ENCODE measurements around the gene C19orf47. TPM values are rescaled to one million over a fixed set of nuclear protein-coding genes. Genes with fewer than 3 reads are reported as not detected.

Gene C19orf47
- total and polyA plus RNA-seq, 2 donors (not counting 3 experiments of a cell fraction or from before 2014, with no cell fraction given): 16.4 to 27.0 TPM

- no peak for FAIRE-seq
- peaks cover 0 to 11% of the 10 kb centered on the region in 2 experiments for H3K36me3 ChIP-seq (ENCODE audit: control insufficient read depth in 2 of 2, extremely low read depth in 1 of 2, insufficient read depth in 2 of 2, low read length in 2 of 2)
- intact Hi-C loops (cut with micrococcal nuclease) (loop anchor here (5.0 kb wide), 1 partner anchor 33 kb away; no protein-coding TSS in a partner anchor), dilution Hi-C loops (cut with MboI; ENCODE audit: extremely low pct_ligation_motif_present, low sequenced_read_pairs) (no loop called here)
- peaks cover 3% of the 10 kb centered on the region for H3K4me1 ChIP-seq (ENCODE audit: control insufficient read depth, extremely low read depth, insufficient read depth, low read length)
- no peak for DNase-seq (ENCODE audit: low read depth, low spot score)
- TF ChIP-seq FOS (IDR thresholded peaks at IDR 0.05; ENCODE audit: borderline replicate concordance, insufficient read depth, low read length) (no peak), EZH2 (IDR thresholded peaks at IDR 0.05; ENCODE audit: borderline replicate concordance, low read depth, low read length, severe bottlenecking) (no peak), CTCF (IDR thresholded peaks at IDR 0.05; ENCODE audit: extremely low read depth in 1 of 2, insufficient read depth in 1 of 2, low read depth in 1 of 2, low read length in 2 of 2) (no peak), GATA2 (IDR thresholded peaks at IDR 0.05; ENCODE audit: insufficient read depth, insufficient read length, low read depth, low read length) (no peak), POLR2A (IDR thresholded peaks at IDR 0.05; ENCODE audit: low read depth, low read length) (no peak), MAX (IDR thresholded peaks at IDR 0.05; ENCODE audit: insufficient read depth, insufficient read length) (no peak), JUN (IDR thresholded peaks at IDR 0.05; ENCODE audit: borderline replicate concordance, insufficient read depth, insufficient read length, low read depth) (no peak), POLR2AphosphoS5 (IDR thresholded peaks at IDR 0.05; ENCODE audit: insufficient read depth, low read depth, low read length) (no peak), MYC (IDR thresholded peaks at IDR 0.05; ENCODE audit: low read depth, low read length) (no peak)
- no peaks in the 10 kb centered on the region for H4K20me1 ChIP-seq (replicated peaks; ENCODE audit: control insufficient read depth, extremely low read depth, insufficient read depth, low read length)
- no peak overlapping the region for H3K27ac ChIP-seq (ENCODE audit: insufficient read depth, low read depth, low read length)
- H3K79me2 ChIP-seq (ENCODE audit: control insufficient read depth, insufficient read depth, low read length): no peaks in the 10 kb centered on the region
- no peaks in the 10 kb centered on the region for H3K9me3 ChIP-seq (replicated peaks; ENCODE audit: control insufficient read depth, insufficient read depth, low read length)
- no peak overlapping the region for H3K9ac ChIP-seq (replicated peaks; ENCODE audit: extremely low read depth, insufficient read depth, low read length)
- H3K9me1 ChIP-seq (replicated peaks; ENCODE audit: control insufficient read depth, extremely low read depth, insufficient read depth, low read length): no peaks in the 10 kb centered on the region
- H2AFZ ChIP-seq (ENCODE audit: low read depth, low read length): no peak overlapping the region
- no peak overlapping the region for H3K4me3 ChIP-seq (replicated peaks in 1 of 3; ENCODE audit: insufficient read depth in 1 of 3, low read depth in 1 of 3, low read length in 3 of 3)
- CTCF ChIA-PET: no interaction called here
- H3K4me2 ChIP-seq (ENCODE audit: insufficient read depth, low read length): no peak overlapping the region
- no TSS peak for BruUV-seq (replicated peaks)
- H3K27me3 ChIP-seq (ENCODE audit: control insufficient read depth in 2 of 2, insufficient read depth in 2 of 2, low read length in 2 of 2): no peaks in the 10 kb centered on the region
- POLR2A ChIA-PET: no interaction called here
Observed at GRCh38 chr19:40369797-40370196, 21.6 kb upstream of the C19orf47 start.

Data from endothelial cell of umbilical vein (primary cell).